ENCODE results near the gene PCDHGA2. TPM values are rescaled to one million over a fixed set of nuclear protein-coding genes. Genes with fewer than 3 reads are reported as not detected.
"Not testable (repeated sequence)": the region's sequence is repeated elsewhere in the genome, so short reads cannot be mapped to it uniquely, and the experiment has no call there.

PCDHGA2 gene
- total RNA-seq, 4 donors from 2014 or later = 1.4 to 5.3 (median 1.9) TPM

DNA sequence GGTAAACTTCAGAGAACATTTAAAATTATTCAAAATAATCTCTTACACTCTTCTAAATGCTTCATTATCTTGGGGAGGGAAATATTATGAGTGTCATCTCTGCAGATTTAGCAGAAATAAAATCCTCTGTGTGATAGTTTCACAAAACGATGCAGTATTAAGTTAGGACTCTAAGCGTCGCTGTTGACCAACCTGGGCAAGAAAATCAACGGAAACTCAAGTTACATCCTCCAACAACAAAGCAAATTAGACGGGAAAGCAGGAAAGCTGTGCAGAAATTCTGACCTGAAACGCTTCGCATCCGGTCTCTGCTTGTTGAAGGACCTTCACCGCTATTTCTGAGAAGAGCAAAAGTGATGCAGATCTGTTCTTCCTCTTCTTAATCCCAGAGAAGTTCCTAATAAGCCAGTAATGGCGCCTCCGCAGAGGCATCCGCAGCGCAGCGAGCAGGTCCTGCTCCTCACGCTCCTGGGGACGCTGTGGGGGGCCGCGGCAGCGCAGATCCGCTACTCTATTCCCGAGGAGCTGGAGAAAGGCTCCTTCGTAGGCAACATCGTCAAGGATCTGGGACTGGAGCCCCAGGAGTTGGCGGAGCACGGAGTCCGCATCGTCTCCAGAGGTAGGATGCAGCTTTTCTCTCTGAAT, 35.2 kb downstream of the PCDHGA2 start, which contains the start of gene PCDHGA6:
TSS of gene PCDHGA6 (plus strand) at position 219 of the 645 bp plus-strand sequence. CDS start at position 412, 193 bp downstream.
- H3K4me3 ChIP-seq (ENCODE audit: low read depth, poor library complexity, severe bottlenecking) = no peak within 1 kb of the TSS
- intact Hi-C loops (cut with DNase I; ENCODE audit: low total_unique reads) = no loop called here
- 22 to 23% methylated on average over 27 of the region's 27 CpGs for WGBS, 2 donors
- DNase-seq (ENCODE audit: low spot score in 2 of 2) = no peak
- TF ChIP-seq POLR2A (IDR thresholded peaks at IDR 0.05) (no peak), CTCF (IDR thresholded peaks at IDR 0.05) (no peak)

DNA sequence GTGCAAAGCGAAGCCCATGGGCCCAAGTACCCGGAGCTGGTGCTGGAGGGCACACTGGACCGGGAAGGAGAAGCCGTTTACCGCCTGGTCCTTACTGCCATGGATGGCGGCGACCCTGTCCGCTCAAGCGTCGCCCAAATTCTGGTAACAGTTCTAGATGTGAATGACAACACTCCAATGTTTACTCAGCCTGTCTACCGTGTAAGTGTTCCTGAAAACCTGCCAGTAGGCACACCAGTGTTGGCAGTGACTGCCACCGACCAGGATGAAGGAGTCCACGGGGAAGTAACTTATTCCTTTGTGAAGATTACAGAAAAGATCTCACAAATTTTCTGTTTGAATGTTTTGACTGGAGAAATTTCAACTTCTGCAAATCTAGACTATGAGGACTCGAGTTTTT, 36.1 kb downstream of the PCDHGA2 start:
- H3K4me3 ChIP-seq (ENCODE audit: low read depth, poor library complexity, severe bottlenecking) = no peak overlapping the region
- intact Hi-C loops (cut with DNase I; ENCODE audit: low total_unique reads) = no loop called here
- TF ChIP-seq CTCF (IDR thresholded peaks at IDR 0.05) (no peak), POLR2A (IDR thresholded peaks at IDR 0.05) (no peak)
- no peak for DNase-seq (ENCODE audit: low spot score in 2 of 2)
- WGBS, 2 donors = 55 to 60% methylated on average over 14 of the region's 14 CpGs

DNA sequence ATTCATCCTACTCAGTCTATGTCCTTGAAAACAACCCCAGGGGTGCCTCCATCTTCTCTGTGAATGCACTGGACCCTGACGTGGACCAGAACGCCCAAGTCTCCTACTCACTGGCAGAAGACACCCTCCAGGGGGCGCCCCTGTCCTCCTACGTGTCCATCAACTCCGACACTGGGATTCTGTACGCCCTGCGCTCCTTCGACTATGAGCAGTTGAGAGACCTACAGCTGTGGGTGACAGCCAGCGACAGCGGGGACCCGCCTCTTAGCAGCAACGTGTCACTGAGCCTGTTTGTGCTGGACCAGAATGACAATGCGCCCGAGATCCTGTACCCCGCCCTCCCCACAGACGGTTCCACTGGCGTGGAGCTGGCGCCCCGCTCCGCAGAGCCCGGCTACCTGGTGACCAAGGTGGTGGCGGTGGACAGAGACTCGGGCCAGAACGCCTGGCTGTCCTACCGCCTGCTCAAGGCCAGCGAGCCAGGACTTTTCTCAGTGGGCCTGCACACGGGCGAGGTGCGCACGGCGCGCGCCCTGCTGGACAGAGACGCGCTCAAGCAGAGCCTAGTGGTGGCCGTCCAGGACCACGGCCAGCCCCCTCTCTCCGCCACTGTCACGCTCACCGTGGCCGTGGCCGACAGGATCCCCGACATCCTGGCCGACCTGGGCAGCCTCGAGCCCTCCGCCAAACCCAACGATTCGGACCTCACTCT, 37.0 kb downstream of the PCDHGA2 start:
- H3K4me3 ChIP-seq (ENCODE audit: low read depth, poor library complexity, severe bottlenecking); intact Hi-C loops (cut with DNase I; ENCODE audit: low total_unique reads): not testable (repeated sequence)
- 32 to 50% methylated on average over 10 to 22 of the region's 48 CpGs for WGBS, 2 donors
- DNase-seq (ENCODE audit: low spot score in 2 of 2) = peak in 1 of 2 donors; percentile 53

GRCh38 chr5:141382469-141383294, 44.1 kb downstream of the PCDHGA2 start, which contains the start of gene PCDHGA7:
Gene PCDHGA7, plus strand, starts transcription at chr5:141382742. Its CDS starts 158 bp downstream, at chr5:141382900.
- WGBS, 2 donors = 17 to 22% methylated on average over 31 to 35 of the region's 37 CpGs
- H3K4me3 ChIP-seq (ENCODE audit: low read depth, poor library complexity, severe bottlenecking) = no peak within 1 kb of the TSS
- intact Hi-C loops (cut with DNase I; ENCODE audit: low total_unique reads) = no loop called here
- peak in 1 of 2 donors; percentile 39 for DNase-seq (ENCODE audit: low spot score in 2 of 2)
- no peak for TF ChIP-seq POLR2A (IDR thresholded peaks at IDR 0.05)
- TF ChIP-seq CTCF (IDR thresholded peaks at IDR 0.05) = no peak

GRCh38 chr5:141383345-141383744, 44.8 kb downstream of the PCDHGA2 start:
- H3K4me3 ChIP-seq (ENCODE audit: low read depth, poor library complexity, severe bottlenecking) = no peak overlapping the region

More at GRCh38 chr5:141383345-141383744, 44.8 kb downstream of the PCDHGA2 start:
- TF ChIP-seq CTCF (IDR thresholded peaks at IDR 0.05) = no peak
- TF ChIP-seq POLR2A (IDR thresholded peaks at IDR 0.05) = no peak
- DNase-seq (ENCODE audit: low spot score in 2 of 2) = peak in 1 of 2 donors; percentile 69
- WGBS, 2 donors = 37 to 44% methylated on average over 21 of the region's 21 CpGs
- intact Hi-C loops (cut with DNase I; ENCODE audit: low total_unique reads) = no loop called here

Measured in lower leg skin (tissue), 4 donors.